ENCODE data around the gene TMEM132A. TPM values are rescaled to one million over a fixed set of nuclear protein-coding genes. Genes with fewer than 3 reads are reported as not detected.

Gene TMEM132A
- total RNA-seq, 2 donors from 2014 or later = 7.7 to 8.4 TPM

GRCh38 chr11:60974726-60975125 is 50.5 kb downstream of the TMEM132A start:
- Histone ChIP-seq H3K27ac (no peak overlapping the region), H3K4me1 (ENCODE audit: control insufficient read depth in 1 of 2, low read depth in 2 of 2) (no peaks in the 10 kb centered on the region), H3K36me3 (no peaks in the 10 kb centered on the region), H3K27me3 (replicated peaks; ENCODE audit: insufficient read depth) (no peaks in the 10 kb centered on the region), H3K4me3 (no peak overlapping the region), H3K9me3 (no peaks in the 10 kb centered on the region)
- DNase-seq (ENCODE audit: low spot score) (no peak), ATAC-seq (ENCODE audit: insufficient number of reproducible peaks, low FRiP score, low read depth) (no peak)
- TF ChIP-seq, protein P1, sequence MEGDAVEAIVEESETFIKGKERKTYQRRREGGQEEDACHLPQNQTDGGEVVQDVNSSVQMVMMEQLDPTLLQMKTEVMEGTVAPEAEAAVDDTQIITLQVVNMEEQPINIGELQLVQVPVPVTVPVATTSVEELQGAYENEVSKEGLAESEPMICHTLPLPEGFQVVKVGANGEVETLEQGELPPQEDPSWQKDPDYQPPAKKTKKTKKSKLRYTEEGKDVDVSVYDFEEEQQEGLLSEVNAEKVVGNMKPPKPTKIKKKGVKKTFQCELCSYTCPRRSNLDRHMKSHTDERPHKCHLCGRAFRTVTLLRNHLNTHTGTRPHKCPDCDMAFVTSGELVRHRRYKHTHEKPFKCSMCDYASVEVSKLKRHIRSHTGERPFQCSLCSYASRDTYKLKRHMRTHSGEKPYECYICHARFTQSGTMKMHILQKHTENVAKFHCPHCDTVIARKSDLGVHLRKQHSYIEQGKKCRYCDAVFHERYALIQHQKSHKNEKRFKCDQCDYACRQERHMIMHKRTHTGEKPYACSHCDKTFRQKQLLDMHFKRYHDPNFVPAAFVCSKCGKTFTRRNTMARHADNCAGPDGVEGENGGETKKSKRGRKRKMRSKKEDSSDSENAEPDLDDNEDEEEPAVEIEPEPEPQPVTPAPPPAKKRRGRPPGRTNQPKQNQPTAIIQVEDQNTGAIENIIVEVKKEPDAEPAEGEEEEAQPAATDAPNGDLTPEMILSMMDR (IDR thresholded peaks at IDR 0.05) = no peak

GRCh38 chr11:60977224-60977623 is 53.0 kb downstream of the TMEM132A start:
- Histone ChIP-seq H3K9me3 (no peaks in the 10 kb centered on the region), H3K4me3 (no peak overlapping the region), H3K27ac (no peak overlapping the region), H3K36me3 (no peaks in the 10 kb centered on the region), H3K27me3 (replicated peaks; ENCODE audit: insufficient read depth) (no peaks in the 10 kb centered on the region), H3K4me1 (ENCODE audit: control insufficient read depth in 1 of 2, low read depth in 2 of 2) (no peaks in the 10 kb centered on the region)
- TF ChIP-seq, protein P1 (IDR thresholded peaks at IDR 0.05) = no peak
- DNase-seq (ENCODE audit: low spot score) (no peak), ATAC-seq (ENCODE audit: insufficient number of reproducible peaks, low FRiP score, low read depth) (no peak)

GRCh38 chr11:60977836-60978235 is 53.6 kb downstream of the TMEM132A start:
- Histone ChIP-seq H3K9me3 (no peaks in the 10 kb centered on the region), H3K27ac (no peak overlapping the region), H3K36me3 (no peaks in the 10 kb centered on the region), H3K4me3 (no peak overlapping the region), H3K27me3 (replicated peaks; ENCODE audit: insufficient read depth) (no peaks in the 10 kb centered on the region), H3K4me1 (ENCODE audit: control insufficient read depth in 1 of 2, low read depth in 2 of 2) (no peaks in the 10 kb centered on the region)
- no peak for DNase-seq (ENCODE audit: low spot score)
- no peak for ATAC-seq (ENCODE audit: insufficient number of reproducible peaks, low FRiP score, low read depth)
- TF ChIP-seq, protein P1 (IDR thresholded peaks at IDR 0.05) = no peak

- no peaks in the 10 kb centered on the region for H3K9me3 ChIP-seq
- H3K36me3 ChIP-seq = no peaks in the 10 kb centered on the region
- H3K4me3 ChIP-seq = no peak overlapping the region
- TF ChIP-seq, protein P1 (IDR thresholded peaks at IDR 0.05) = no peak
- H3K27ac ChIP-seq = no peak overlapping the region
- no peak for DNase-seq (ENCODE audit: low spot score)
- ATAC-seq (ENCODE audit: insufficient number of reproducible peaks, low FRiP score, low read depth) = no peak
- no peaks in the 10 kb centered on the region for H3K4me1 ChIP-seq (ENCODE audit: control insufficient read depth in 1 of 2, low read depth in 2 of 2)
- H3K27me3 ChIP-seq (replicated peaks; ENCODE audit: insufficient read depth) = no peaks in the 10 kb centered on the region
Measured at GRCh38 chr11:60978546-60979380, 54.5 kb downstream of the TMEM132A start.

- no peaks in the 10 kb centered on the region for H3K27me3 ChIP-seq (replicated peaks; ENCODE audit: insufficient read depth)
- H3K36me3 ChIP-seq = no peaks in the 10 kb centered on the region
- no peak overlapping the region for H3K27ac ChIP-seq
- no peak overlapping the region for H3K4me3 ChIP-seq
- H3K4me1 ChIP-seq (ENCODE audit: control insufficient read depth in 1 of 2, low read depth in 2 of 2) = no peaks in the 10 kb centered on the region
- H3K9me3 ChIP-seq = no peaks in the 10 kb centered on the region
- TF ChIP-seq, protein P1 (IDR thresholded peaks at IDR 0.05) = no peak
- no peak for ATAC-seq (ENCODE audit: insufficient number of reproducible peaks, low FRiP score, low read depth)
- no peak for DNase-seq (ENCODE audit: low spot score)
Measured at GRCh38 chr11:60981515-60981914, 57.3 kb downstream of the TMEM132A start.

All from thoracic aorta (tissue), 2 donors.